Suprapubic skin (tissue), 4 donors: ENCODE data around the gene PCNT.
"Not testable (repeated sequence)": the region's sequence is repeated elsewhere in the genome, so short reads cannot be mapped to it uniquely, and the experiment has no call there.

ENCODE experiments used
- POLR2A ChIP-seq, 2 donors: fragments of 450-650 bp; IDR thresholded peaks; one replicate each; pipeline ENCODE4 v1.6.1; 2017; ENCODE audit warnings: antibody characterized with exemption in 2 of 2, mild to moderate bottlenecking in 2 of 2, moderate library complexity in 2 of 2
- POLR2AphosphoS5 ChIP-seq, 3 donors: sonication (generic); formaldehyde crosslinking; IDR thresholded peaks; one replicate each; pipeline ENCODE4 v1.6.1; 2017; ENCODE audit warnings: antibody characterized with exemption in 3 of 3
- TF ChIP-seq, protein P1 (sequence below), 2 donors: fragments of 200-600 bp in 1 of 2; fragments of 450-650 bp in 1 of 2; sonication (generic) in 1 of 2; IDR thresholded peaks; one replicate each; pipeline ENCODE4 v1.5.1; 2016 to 2019; ENCODE audit warnings: antibody characterized with exemption in 2 of 2, mild to moderate bottlenecking in 1 of 2, moderate library complexity in 1 of 2

DNA sequence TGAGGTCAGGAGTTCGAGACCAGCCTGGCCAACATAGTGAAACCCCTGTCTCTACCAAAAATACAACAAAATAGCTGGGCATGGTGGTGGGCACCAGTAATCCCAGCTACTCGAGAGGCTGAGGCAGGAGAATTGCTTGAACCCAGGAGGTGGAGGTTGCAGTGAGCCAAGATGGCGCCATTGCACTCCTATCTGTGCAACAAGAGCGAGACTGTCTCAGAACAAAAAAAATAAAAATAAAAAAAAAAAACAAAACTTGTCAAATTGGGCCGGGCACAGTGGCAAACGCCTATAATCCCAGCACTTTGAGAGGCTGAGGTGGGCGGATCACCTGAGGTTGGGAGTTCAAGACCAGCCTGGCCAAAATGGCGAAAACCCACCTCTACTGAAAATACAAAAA is 13.7 kb upstream of the PCNT start:
- TF ChIP-seq, protein P1, sequence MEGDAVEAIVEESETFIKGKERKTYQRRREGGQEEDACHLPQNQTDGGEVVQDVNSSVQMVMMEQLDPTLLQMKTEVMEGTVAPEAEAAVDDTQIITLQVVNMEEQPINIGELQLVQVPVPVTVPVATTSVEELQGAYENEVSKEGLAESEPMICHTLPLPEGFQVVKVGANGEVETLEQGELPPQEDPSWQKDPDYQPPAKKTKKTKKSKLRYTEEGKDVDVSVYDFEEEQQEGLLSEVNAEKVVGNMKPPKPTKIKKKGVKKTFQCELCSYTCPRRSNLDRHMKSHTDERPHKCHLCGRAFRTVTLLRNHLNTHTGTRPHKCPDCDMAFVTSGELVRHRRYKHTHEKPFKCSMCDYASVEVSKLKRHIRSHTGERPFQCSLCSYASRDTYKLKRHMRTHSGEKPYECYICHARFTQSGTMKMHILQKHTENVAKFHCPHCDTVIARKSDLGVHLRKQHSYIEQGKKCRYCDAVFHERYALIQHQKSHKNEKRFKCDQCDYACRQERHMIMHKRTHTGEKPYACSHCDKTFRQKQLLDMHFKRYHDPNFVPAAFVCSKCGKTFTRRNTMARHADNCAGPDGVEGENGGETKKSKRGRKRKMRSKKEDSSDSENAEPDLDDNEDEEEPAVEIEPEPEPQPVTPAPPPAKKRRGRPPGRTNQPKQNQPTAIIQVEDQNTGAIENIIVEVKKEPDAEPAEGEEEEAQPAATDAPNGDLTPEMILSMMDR (IDR thresholded peaks at IDR 0.05), result not testable (repeated sequence)
- TF ChIP-seq POLR2A, POLR2AphosphoS5 (IDR thresholded peaks at IDR 0.05): not testable (repeated sequence)
